Measurements from ENCODE around the gene ECM2. TPM values are rescaled to one million over a fixed set of nuclear protein-coding genes. Genes with fewer than 3 reads are reported as not detected.

Gene ECM2
- total and polyA plus RNA-seq, 12 donors, result 3.8 to 22.0 (median 8.3) TPM

- Histone ChIP-seq H3K27ac (no peak overlapping the region), H3K36me3 (replicated peaks in 1 of 2) (no peaks in the 10 kb centered on the region), H3K27me3 (no peaks in the 10 kb centered on the region), H3K4me3 (no peak overlapping the region), H3K9me3 (replicated peaks in 1 of 3) (no peaks in the 10 kb centered on the region), H3K4me1 (replicated peaks in 1 of 2) (no peaks in the 10 kb centered on the region)
- intact Hi-C loops (cut with DNase I), result no loop called here
- TF ChIP-seq POLR2A (IDR thresholded peaks at IDR 0.05), result no peak
- TF ChIP-seq, protein P1, sequence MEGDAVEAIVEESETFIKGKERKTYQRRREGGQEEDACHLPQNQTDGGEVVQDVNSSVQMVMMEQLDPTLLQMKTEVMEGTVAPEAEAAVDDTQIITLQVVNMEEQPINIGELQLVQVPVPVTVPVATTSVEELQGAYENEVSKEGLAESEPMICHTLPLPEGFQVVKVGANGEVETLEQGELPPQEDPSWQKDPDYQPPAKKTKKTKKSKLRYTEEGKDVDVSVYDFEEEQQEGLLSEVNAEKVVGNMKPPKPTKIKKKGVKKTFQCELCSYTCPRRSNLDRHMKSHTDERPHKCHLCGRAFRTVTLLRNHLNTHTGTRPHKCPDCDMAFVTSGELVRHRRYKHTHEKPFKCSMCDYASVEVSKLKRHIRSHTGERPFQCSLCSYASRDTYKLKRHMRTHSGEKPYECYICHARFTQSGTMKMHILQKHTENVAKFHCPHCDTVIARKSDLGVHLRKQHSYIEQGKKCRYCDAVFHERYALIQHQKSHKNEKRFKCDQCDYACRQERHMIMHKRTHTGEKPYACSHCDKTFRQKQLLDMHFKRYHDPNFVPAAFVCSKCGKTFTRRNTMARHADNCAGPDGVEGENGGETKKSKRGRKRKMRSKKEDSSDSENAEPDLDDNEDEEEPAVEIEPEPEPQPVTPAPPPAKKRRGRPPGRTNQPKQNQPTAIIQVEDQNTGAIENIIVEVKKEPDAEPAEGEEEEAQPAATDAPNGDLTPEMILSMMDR (IDR thresholded peaks at IDR 0.05), result no peak
- no peak for DNase-seq
- WGBS, 4 donors, result 92 to 93% (median 93%) methylated on average over 2 of the region's 2 CpGs
Observed at GRCh38 chr9:92520837-92521236, 15.0 kb downstream of the ECM2 start.

- no peak overlapping the region for H3K4me3 ChIP-seq
- intact Hi-C loops (cut with DNase I), result no loop called here
- H3K27me3 ChIP-seq, result no peaks in the 10 kb centered on the region
- no peak overlapping the region for H3K27ac ChIP-seq
- no peaks in the 10 kb centered on the region for H3K36me3 ChIP-seq (replicated peaks in 1 of 2)
- H3K4me1 ChIP-seq (replicated peaks in 1 of 2), result no peaks in the 10 kb centered on the region
- no peaks in the 10 kb centered on the region for H3K9me3 ChIP-seq (replicated peaks in 1 of 3)
- 86 to 94% (median 91%) methylated on average over 3 to 4 of the region's 4 CpGs for WGBS, 4 donors
- DNase-seq, result no peak
- no peak for TF ChIP-seq POLR2A (IDR thresholded peaks at IDR 0.05)
- TF ChIP-seq, protein P1 (IDR thresholded peaks at IDR 0.05), result no peak
Observed at GRCh38 chr9:92518199-92518598, 17.6 kb downstream of the ECM2 start.

DNA sequence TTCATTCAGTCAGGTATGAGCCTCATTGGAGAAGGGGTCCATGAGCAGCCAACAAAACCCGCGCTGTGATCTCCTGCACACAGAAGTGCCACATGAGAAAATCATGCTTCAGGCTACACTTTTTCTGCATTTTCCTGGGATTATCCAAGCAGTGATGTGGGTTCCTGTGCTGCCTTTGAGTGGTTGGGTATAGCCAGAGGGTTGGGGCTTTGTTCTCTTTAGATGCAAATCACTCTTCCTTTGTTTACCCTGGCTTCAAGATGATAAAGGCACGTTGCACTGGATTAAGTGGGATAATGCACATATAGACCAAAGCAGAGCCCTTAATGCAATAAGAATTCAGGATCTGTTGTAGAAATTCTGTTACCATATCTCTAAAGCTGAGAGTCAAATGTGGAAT, 18.7 kb downstream of the ECM2 start:
- H3K4me1 ChIP-seq (replicated peaks in 1 of 2), result no peaks in the 10 kb centered on the region
- WGBS, 4 donors, result 79 to 88% (median 86%) methylated on average over 3 of the region's 3 CpGs
- no peak overlapping the region for H3K27ac ChIP-seq
- no peaks in the 10 kb centered on the region for H3K9me3 ChIP-seq (replicated peaks in 1 of 3)
- no peaks in the 10 kb centered on the region for H3K27me3 ChIP-seq
- TF ChIP-seq POLR2A (IDR thresholded peaks at IDR 0.05), result no peak
- TF ChIP-seq, protein P1 (IDR thresholded peaks at IDR 0.05), result no peak
- H3K36me3 ChIP-seq (replicated peaks in 1 of 2), result no peaks in the 10 kb centered on the region
- H3K4me3 ChIP-seq, result no peak overlapping the region
- DNase-seq, result no peak
- intact Hi-C loops (cut with DNase I), result no loop called here

- intact Hi-C loops (cut with DNase I), result no loop called here
- 97 to 100% (median 99%) methylated on average over 1 of the region's 1 CpG for WGBS, 4 donors
- no peak for TF ChIP-seq POLR2A (IDR thresholded peaks at IDR 0.05)
- TF ChIP-seq, protein P1 (IDR thresholded peaks at IDR 0.05), result no peak
- Histone ChIP-seq H3K36me3 (replicated peaks in 1 of 2) (no peaks in the 10 kb centered on the region), H3K9me3 (replicated peaks in 1 of 3) (no peaks in the 10 kb centered on the region), H3K27me3 (no peaks in the 10 kb centered on the region), H3K4me1 (replicated peaks in 1 of 2) (no peaks in the 10 kb centered on the region), H3K4me3 (no peak overlapping the region), H3K27ac (no peak overlapping the region)
- no peak for DNase-seq
Observed at GRCh38 chr9:92516521-92516920, 19.3 kb downstream of the ECM2 start.

Data from adrenal gland (tissue), 12 donors.